ENCODE measurements around the gene RGS3.

RGS3 gene

DNA sequence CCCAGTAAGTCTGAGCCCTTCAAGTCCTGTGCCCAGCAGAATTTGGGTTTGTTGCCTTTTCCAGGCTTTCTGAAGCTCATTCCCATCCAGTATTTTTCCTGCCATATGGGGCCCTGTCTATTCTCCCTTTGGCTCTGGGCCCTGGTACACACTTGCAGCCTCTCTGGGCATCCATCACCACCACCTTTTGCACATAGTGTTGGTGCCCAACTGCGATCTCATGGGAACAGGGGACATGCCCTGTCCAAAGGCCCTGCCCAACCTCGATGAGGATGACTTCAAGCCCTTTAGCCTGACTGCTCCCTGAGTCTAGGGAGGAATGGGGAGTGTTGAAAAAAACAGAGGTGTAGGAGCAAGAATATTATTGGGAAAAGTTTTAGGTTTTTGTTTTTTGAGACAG lies 11.5 kb downstream of the RGS3 start:
- no peak overlapping the region for H3K4me3 Mint-ChIP-seq
- peaks cover 11% of the 10 kb centered on the region for H3K27me3 Mint-ChIP-seq
- H3K27ac Mint-ChIP-seq, result no peak overlapping the region
- no peaks in the 10 kb centered on the region for H3K4me1 Mint-ChIP-seq
- no peaks in the 10 kb centered on the region for H3K36me3 Mint-ChIP-seq
- DNase-seq (ENCODE audit: low spot score in 2 of 2) (no peak), ATAC-seq (ENCODE audit: low read depth) (no peak)
- H3K9me3 Mint-ChIP-seq, result no peaks in the 10 kb centered on the region

DNA sequence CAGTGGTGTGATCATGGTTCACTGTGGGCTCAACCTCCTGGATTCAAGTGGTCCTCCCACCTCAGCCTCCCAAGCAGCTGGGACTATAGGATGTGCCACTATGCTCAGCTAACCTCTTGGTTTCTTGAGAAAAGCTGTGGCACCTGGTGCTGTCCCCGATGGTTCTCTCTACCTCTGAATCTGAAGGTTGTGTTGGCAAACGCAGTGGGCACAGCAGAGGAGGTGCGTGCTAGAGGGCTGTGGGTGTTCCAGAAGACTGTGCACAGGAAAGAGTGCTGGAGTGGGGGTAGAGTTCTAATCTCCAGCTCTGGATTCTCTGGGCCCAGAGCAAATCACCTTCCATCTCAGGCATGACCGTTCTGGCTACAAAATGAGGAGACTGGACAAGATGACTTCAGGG lies 12.5 kb downstream of the RGS3 start:
- Mint-ChIP-seq H3K9me3 (no peaks in the 10 kb centered on the region), H3K27ac (no peak overlapping the region), H3K4me3 (no peak overlapping the region), H3K4me1 (no peaks in the 10 kb centered on the region), H3K36me3 (peaks cover 2% of the 10 kb centered on the region), H3K27me3 (peaks cover 11% of the 10 kb centered on the region)
- DNase-seq (ENCODE audit: low spot score in 2 of 2), result no peak
- no peak for ATAC-seq (ENCODE audit: low read depth)

DNA sequence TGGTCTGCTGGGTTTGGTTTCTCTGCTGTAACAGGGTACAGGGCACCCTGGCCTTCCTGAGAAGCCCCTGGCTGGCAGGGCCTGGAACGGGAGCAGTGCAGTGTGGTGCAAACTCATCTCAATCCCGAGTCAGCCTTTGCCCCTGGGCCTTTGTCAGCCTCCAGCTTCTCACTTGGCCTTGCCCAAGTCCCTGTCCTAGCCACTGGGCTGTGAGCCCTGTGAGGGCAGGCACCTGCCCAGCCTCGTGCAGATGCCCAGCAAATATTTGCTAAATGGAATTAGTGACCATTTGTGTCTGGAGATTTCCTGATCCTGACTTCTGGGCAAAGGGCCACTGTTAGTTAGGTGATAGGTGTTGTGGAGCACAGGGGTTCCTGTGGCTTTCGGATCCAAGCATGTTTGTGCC lies 13.0 kb downstream of the RGS3 start:
- Mint-ChIP-seq H3K36me3 (peaks cover 2% of the 10 kb centered on the region), H3K4me1 (no peaks in the 10 kb centered on the region), H3K27me3 (peaks cover 11% of the 10 kb centered on the region), H3K4me3 (no peak overlapping the region), H3K9me3 (no peaks in the 10 kb centered on the region), H3K27ac (no peak overlapping the region)
- no peak for ATAC-seq (ENCODE audit: low read depth)
- DNase-seq (ENCODE audit: low spot score in 2 of 2), result no peak

DNA sequence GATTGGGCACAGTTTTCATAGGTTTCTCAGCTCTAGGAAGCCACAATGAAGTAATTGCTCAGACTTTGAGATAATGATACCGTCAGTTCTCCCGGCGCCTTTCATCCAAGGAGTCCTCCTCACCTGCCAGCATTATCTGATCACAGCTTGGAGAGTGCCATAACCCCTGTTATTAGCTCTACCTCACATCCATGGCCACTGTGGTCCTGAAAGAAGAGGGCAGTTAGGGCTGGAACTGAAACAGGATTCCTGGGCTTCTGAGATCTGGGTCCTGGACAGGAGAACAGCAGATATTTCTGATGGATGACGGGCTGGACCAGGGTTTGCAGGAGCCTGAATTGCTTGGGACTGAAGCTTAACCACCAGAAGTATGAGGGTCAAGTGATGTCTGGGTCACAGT lies 13.5 kb downstream of the RGS3 start:
- ATAC-seq (ENCODE audit: low read depth), result no peak
- Mint-ChIP-seq H3K9me3 (no peaks in the 10 kb centered on the region), H3K27ac (no peak overlapping the region), H3K4me3 (no peak overlapping the region), H3K4me1 (no peaks in the 10 kb centered on the region), H3K36me3 (peaks cover 2% of the 10 kb centered on the region), H3K27me3 (peaks cover 11% of the 10 kb centered on the region)
- DNase-seq (ENCODE audit: low spot score in 2 of 2), result no peak

- H3K36me3 Mint-ChIP-seq, result peaks cover 2% of the 10 kb centered on the region
- H3K27me3 Mint-ChIP-seq, result peaks cover 11% of the 10 kb centered on the region
- DNase-seq (ENCODE audit: low spot score in 2 of 2) (no peak), ATAC-seq (ENCODE audit: low read depth) (no peak)
- H3K4me3 Mint-ChIP-seq, result no peak overlapping the region
- no peak overlapping the region for H3K27ac Mint-ChIP-seq
- no peaks in the 10 kb centered on the region for H3K9me3 Mint-ChIP-seq
- no peaks in the 10 kb centered on the region for H3K4me1 Mint-ChIP-seq
Measured at GRCh38 chr9:113477661-113478060, 14.1 kb downstream of the RGS3 start.

DNA sequence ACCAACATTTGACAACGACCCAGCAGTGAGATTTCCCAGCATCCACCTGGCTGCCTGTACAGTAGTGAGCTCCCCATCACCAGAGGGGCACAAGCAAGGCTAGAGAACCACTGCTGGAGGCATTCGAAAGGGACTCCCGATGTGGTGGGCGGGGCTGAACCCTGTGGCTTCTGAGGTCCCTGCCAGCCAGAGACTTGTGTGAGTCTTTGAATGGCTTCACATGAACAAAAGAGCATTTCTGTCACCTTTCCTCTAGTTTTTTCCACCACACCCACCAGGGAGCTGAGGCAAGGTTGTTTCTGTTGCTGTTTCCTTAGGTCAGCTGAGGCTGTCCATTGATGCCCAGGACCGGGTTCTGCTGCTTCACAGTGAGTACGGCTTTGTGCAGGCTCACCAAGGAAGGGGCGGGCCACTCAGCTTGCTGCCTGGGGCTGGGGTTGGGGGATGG lies 15.7 kb downstream of the RGS3 start:
- Mint-ChIP-seq H3K27me3 (peaks cover 11% of the 10 kb centered on the region), H3K9me3 (no peaks in the 10 kb centered on the region), H3K4me1 (no peaks in the 10 kb centered on the region), H3K27ac (no peak overlapping the region), H3K36me3 (peaks cover 2% of the 10 kb centered on the region), H3K4me3 (no peak overlapping the region)
- no peak for ATAC-seq (ENCODE audit: low read depth)
- DNase-seq (ENCODE audit: low spot score in 2 of 2), result no peak

GRCh38 chr9:113480612-113481011 lies 17.1 kb downstream of the RGS3 start:
- H3K9me3 Mint-ChIP-seq, result no peaks in the 10 kb centered on the region
- H3K27me3 Mint-ChIP-seq, result peaks cover 9% of the 10 kb centered on the region
- H3K4me3 Mint-ChIP-seq, result no peak overlapping the region
- DNase-seq (ENCODE audit: low spot score in 2 of 2) (no peak), ATAC-seq (ENCODE audit: low read depth) (no peak)
- H3K27ac Mint-ChIP-seq, result no peak overlapping the region
- H3K4me1 Mint-ChIP-seq, result no peaks in the 10 kb centered on the region
- H3K36me3 Mint-ChIP-seq, result peaks cover 2% of the 10 kb centered on the region

DNA sequence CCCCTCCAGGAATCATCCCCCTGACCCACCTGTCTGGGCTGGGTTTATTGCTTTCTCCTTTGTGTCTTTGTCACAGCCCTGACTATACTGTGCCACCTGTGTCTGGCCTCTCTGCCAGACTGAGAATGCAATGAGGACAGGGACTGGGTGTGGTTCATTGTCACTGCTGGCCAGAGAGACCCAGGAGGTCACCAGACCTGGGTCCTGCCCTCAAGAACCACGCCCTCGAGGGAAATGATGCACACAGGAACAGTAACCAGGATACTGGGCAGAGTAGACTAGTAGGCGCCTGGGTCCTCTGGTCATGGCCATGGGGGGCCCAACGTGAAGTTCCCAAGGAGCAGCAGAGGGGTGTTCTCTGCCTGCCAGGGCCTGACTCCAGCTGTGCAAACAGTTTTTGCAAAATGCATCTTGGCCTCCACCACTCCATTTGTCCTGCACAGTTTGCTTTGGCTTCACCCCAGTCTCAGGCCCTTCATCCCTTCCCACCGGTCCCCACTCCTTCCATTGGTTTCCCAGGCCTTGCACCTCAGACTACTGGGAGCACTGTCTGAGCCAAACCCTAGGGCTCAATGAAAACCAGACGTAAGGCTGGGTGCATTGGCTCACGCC lies 17.8 kb downstream of the RGS3 start:
- Mint-ChIP-seq H3K27ac (no peak overlapping the region), H3K4me1 (no peaks in the 10 kb centered on the region), H3K27me3 (peaks cover 9% of the 10 kb centered on the region), H3K36me3 (peaks cover 2% of the 10 kb centered on the region), H3K4me3 (no peak overlapping the region), H3K9me3 (no peaks in the 10 kb centered on the region)
- ATAC-seq (ENCODE audit: low read depth) (no peak), DNase-seq (ENCODE audit: low spot score in 2 of 2) (no peak)

DNA sequence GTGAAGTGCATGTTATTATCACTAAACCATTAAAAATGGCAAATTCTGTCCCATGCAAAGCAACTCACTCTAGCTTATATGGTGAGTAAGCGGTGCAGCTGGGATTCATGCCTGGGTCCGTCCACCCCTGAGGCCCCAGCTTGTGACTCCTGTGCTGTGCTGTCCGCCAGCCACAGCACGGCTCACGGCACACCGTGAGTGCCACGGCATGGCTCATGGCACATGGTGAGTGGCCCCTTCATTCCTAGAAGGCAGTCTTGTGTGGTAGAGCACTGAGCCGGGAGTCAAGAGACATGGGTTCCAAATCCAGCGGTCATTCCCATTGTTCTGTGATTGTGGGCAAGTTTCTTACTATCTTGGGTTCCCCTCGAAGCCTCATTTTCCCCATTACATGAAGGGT lies 18.8 kb downstream of the RGS3 start:
- DNase-seq (ENCODE audit: low spot score in 2 of 2) (no peak), ATAC-seq (ENCODE audit: low read depth) (no peak)
- no peaks in the 10 kb centered on the region for H3K9me3 Mint-ChIP-seq
- peaks cover 2% of the 10 kb centered on the region for H3K36me3 Mint-ChIP-seq
- peaks cover 9% of the 10 kb centered on the region for H3K27me3 Mint-ChIP-seq
- no peaks in the 10 kb centered on the region for H3K4me1 Mint-ChIP-seq
- H3K4me3 Mint-ChIP-seq, result no peak overlapping the region
- no peak overlapping the region for H3K27ac Mint-ChIP-seq

DNA sequence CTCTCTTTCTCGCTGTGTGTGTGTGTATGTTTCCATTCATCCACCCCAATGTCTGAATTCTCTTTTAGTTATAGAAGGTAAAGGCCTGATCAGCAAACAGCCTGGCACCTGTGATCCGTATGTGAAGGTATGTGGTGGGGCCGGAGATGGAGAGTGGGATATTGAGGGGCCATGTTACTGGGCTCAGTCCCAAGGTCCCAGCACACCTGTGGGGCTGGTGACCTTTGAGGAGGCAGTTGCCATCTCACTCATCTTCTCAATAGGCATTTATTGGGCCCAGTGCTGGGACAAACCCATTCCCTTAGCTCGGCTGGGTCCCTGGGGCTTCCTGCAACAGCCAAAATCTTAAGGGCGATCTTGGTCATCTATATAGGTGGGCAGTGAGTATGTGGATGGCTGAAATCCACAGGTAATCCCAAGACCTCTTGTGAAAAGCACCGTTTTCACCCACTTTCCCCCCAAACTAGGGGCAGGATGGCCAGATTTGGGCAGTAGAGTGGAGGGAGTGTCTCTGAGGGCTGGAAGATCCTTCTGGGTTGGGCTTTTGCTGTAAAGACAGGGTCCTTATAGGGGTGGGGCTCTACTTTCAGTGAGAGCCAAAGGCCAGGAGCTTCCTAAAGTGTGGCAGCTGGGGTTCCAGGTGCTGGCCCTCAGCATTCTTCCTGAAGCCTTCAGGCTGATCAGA lies 19.6 kb downstream of the RGS3 start:
- Mint-ChIP-seq H3K9me3 (no peaks in the 10 kb centered on the region), H3K36me3 (peaks cover 2% of the 10 kb centered on the region), H3K27me3 (peaks cover 8% of the 10 kb centered on the region), H3K4me1 (no peaks in the 10 kb centered on the region), H3K27ac (no peak overlapping the region), H3K4me3 (no peak overlapping the region)
- ATAC-seq (ENCODE audit: low read depth) (no peak), DNase-seq (ENCODE audit: low spot score in 2 of 2) (no peak)

DNA sequence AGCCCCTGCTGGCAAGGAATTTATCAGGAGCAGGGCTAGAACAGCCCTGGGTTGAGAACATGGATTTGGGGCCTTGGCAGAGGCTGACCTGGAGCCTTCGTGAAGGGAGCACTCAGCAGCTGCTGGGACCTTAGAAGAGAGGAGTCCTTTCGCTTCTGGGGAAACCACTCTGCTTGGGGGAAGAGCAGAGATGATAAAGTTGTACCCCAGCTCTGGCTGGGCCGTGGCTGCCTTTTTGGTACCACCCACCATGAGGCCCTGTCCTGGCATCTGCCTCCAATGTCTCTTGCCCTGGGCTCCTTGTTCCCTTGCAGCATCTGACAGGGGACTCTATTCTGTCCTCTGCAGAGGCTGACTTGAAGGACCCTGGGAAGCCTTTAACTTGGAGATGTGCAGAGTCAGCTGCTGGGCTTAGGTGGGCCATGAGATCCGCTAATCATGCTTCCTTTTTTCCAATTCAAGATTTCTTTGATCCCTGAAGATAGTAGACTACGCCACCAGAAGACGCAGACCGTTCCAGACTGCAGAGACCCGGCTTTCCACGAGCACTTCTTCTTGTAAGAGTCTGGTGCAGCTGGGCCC lies 20.2 kb downstream of the RGS3 start:
- H3K36me3 Mint-ChIP-seq, result peaks cover 2% of the 10 kb centered on the region
- no peak overlapping the region for H3K4me3 Mint-ChIP-seq
- DNase-seq (ENCODE audit: low spot score in 2 of 2) (no peak), ATAC-seq (ENCODE audit: low read depth) (no peak)
- H3K27me3 Mint-ChIP-seq, result peaks cover 4% of the 10 kb centered on the region
- no peak overlapping the region for H3K27ac Mint-ChIP-seq
- no peaks in the 10 kb centered on the region for H3K9me3 Mint-ChIP-seq
- no peaks in the 10 kb centered on the region for H3K4me1 Mint-ChIP-seq

DNA sequence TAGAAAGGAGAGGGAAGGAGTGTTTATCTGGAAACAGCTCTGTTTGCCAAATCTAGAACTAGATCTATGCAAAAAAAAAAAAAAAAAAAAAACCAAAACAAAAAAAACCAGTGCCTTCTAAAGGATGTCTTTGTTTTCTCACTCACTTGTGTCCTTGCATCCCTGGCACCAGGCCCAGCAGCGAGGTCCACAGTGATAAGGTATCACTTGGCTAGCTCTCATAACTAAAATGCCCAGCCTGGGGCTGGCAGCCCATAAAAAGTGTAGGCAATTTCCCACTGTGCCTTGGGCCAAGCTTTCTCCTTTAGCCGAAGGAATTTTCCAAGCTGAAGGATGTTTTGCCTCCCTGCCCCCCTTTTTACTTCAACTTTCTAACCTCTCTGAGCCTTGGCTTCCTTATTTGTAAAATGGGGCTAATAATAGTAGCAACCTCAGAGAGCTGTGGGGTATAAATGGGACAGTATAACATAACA lies 20.8 kb downstream of the RGS3 start:
- Mint-ChIP-seq H3K4me1 (no peaks in the 10 kb centered on the region), H3K4me3 (no peak overlapping the region), H3K36me3 (peaks cover 2% of the 10 kb centered on the region), H3K9me3 (no peaks in the 10 kb centered on the region), H3K27ac (no peak overlapping the region), H3K27me3 (peaks cover 2% of the 10 kb centered on the region)
- DNase-seq (ENCODE audit: low spot score in 2 of 2) (no peak), ATAC-seq (ENCODE audit: low read depth) (no peak)

GRCh38 chr9:113485761-113486115 lies 22.2 kb downstream of the RGS3 start:
- Mint-ChIP-seq H3K9me3 (no peaks in the 10 kb centered on the region), H3K4me1 (no peaks in the 10 kb centered on the region), H3K27me3 (no peaks in the 10 kb centered on the region), H3K27ac (no peak overlapping the region), H3K4me3 (no peak overlapping the region), H3K36me3 (no peaks in the 10 kb centered on the region)
- DNase-seq (ENCODE audit: low spot score in 2 of 2) (no peak), ATAC-seq (ENCODE audit: low read depth) (no peak)

DNA sequence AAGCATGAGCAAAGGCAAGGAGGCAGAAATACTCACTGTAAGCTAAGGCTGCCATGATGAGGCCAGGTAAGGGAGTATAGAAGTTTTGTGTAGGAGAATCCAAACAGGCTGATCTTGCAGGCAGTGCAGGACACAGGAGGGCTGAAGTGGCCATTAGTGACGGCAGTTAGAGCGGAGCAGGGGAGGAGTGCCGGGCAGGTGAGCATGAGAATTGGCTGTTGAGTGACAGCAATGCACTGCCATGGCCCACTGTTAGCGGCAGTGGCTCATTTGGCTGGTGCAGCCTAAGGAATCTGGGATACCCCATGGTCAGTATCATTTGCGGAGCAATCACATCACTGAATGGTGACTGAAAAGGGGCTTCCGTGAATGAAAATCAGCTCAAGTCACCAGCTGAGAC lies 22.8 kb downstream of the RGS3 start:
- H3K27me3 Mint-ChIP-seq, result no peaks in the 10 kb centered on the region
- ATAC-seq (ENCODE audit: low read depth) (no peak), DNase-seq (ENCODE audit: low spot score in 2 of 2) (no peak)
- H3K9me3 Mint-ChIP-seq, result no peaks in the 10 kb centered on the region
- H3K4me3 Mint-ChIP-seq, result no peak overlapping the region
- H3K36me3 Mint-ChIP-seq, result no peaks in the 10 kb centered on the region
- H3K4me1 Mint-ChIP-seq, result no peaks in the 10 kb centered on the region
- no peak overlapping the region for H3K27ac Mint-ChIP-seq

- no peak overlapping the region for H3K4me3 Mint-ChIP-seq
- no peaks in the 10 kb centered on the region for H3K36me3 Mint-ChIP-seq
- no peaks in the 10 kb centered on the region for H3K4me1 Mint-ChIP-seq
- H3K27me3 Mint-ChIP-seq, result no peaks in the 10 kb centered on the region
- DNase-seq (ENCODE audit: low spot score in 2 of 2) (no peak), ATAC-seq (ENCODE audit: low read depth) (no peak)
- H3K27ac Mint-ChIP-seq, result no peak overlapping the region
- H3K9me3 Mint-ChIP-seq, result no peaks in the 10 kb centered on the region
Measured at GRCh38 chr9:113488071-113488470, 24.5 kb downstream of the RGS3 start.

Data from memory B cell (primary cell).